ENCODE results near the gene C16orf86.

Gene C16orf86

DNA sequence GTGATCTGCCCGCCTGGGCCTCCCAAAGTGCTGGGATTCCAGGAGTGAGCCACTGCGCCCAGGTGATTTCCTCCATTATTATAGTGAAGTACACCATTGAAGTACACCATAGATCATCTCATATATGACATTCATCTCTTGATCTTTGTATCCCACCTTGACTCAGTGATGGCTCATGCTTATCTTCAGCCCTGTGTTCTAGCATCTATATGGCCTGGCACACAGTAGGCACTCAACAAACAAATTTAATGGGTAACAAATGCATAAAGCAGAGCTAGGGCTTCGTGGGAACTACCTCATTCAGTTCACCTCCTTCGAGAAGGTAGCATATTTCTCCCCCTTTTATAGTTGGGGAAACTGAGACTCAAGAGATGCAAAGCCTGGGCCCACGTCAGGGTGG is 1.0 kb upstream of the C16orf86 start:
- in situ Hi-C loops (cut with MboI; ENCODE audit: low sequenced_read_pairs) = no loop called here

DNA sequence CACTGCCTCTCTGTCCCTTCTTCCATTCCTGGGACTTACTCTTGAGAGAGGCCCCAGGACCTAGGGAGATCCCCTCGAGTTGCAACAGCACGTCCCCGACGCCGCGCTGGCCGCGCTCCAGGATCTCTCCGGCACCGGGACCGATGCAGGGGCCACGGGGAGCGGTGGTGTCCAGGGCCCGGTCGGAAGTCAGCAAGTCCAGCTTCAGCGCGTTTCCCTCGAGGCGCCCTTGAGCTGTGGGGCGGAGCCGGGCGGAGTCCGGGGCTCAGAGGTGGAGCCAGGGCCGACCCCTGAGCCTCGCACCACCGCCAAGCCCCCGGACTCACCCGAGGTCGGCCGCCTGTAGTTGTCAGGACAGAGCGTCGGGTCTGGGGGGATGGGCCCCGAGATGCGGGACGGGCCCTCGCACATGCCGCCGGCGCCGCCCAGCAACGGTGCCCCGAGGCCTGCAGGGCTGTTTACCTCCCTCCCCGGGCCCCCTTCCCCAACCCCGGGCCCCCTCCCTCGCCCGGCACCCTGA is 522 bp upstream of the C16orf86 start:
- in situ Hi-C loops (cut with MboI; ENCODE audit: low sequenced_read_pairs) = no loop called here

DNA sequence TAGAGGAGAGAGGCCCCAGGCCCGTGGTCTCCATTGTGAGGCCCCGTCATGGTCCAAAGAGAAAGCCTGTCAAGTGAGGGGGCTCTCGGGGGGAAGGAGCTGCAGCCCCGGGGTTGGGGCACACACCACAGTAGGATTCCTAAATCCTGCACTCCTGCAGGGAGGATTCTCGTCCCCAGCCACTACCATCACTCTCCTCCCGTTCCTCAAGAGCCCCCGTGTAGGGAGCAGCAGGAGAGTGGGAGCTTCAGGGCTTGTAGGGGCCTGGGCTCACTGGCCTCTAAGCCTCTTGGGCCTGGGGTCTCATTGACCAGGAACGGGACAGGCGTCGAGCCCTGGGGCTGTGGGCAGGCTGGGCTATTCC is 821 bp downstream of the C16orf86 start:
- in situ Hi-C loops (cut with MboI; ENCODE audit: low sequenced_read_pairs) = no loop called here

DNA sequence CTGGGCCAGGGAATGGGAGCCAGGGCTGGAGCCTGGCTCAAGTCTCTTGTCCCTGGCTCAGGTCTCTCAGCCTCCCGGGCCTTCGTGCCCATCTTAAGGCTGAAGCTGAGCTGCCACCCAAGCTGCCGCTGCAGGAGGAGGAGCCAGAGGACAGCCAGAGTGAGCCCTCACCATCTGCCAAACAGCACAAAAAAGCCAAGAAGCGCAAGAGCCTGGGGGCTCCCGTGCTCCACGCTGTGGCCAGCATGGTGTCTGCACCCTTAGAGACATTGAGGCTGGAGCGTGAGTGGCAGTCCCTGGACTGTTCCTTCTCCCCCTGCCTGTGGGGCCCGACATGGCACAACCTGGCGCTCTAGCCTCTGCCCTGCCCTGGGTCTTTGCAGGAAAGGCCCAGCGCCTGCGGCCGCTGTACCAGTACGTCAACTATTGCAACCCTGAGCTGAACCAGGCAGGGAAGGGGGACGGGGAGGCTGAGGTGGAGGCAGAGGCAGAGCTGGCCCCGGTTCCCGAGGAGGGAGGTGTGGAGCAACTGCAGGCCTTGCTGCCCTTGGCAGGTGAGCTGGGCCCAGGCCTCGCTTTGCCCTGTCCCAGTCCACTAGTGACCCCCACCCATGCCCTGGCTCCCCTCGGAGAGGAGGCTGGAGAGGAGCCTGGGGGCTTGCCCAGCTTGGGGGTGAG is 1.3 kb downstream of the C16orf86 start:
- in situ Hi-C loops (cut with MboI; ENCODE audit: low sequenced_read_pairs) = no loop called here

DNA sequence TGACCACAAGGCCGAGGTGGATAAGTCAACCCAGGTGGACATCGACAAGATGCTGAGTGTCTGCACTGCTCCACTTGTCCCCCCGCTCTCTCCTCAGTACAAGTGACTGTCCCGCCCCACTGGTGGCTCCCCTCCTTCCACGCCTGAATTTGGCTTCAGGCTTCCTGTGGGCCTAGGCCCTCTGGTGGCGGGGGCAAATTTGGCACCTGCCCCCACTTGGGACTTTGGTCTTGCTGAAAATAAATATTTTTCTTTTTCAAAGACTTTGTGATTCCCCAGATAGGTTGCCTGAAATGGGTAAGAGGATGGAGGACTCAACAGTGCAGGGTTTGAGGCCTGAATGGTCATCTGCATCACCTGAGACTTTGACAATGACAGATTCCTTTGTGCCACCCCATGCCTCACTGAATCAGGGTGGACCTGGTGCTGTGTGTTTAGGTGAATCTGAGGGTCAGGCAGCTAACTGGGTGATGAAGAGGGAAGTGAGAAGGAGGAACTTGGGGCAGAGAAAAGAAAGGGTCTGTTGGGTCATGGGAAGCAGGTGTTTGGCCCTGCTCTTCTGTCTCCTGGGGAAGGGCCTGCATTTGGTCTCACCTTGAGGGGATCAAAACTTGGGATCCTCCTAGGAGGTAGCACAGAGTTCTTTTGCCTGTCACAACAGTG is 2.0 kb downstream of the C16orf86 start:
- in situ Hi-C loops (cut with MboI; ENCODE audit: low sequenced_read_pairs) = no loop called here

DNA sequence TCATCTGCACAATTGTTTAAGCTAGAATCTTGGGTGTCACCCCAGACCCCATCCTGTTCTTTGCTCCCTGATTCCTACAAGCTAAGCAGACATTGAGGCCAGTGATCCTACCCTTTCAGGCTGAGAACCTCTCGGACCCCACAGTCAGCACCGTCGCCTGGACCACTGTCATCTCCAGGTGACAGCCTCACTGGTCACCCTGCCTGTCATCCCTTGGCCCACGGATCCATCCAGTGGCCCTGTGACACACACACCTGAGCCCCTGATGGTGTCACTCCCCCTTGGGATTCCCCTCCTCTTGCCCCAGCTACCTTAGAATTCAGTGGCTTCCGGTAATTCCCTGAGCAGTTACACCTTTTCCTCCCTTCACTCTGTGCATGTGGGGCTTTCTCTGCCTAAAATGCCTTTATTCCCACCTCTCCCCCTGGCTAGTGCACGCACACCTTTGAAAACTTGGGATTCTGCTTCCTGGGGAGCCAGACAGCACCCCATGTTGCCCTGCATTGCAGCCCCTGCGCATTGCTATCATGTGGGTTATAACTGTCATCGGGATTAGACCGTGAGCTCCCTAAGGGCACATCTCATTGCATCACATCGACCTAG is 3.0 kb downstream of the C16orf86 start:
- in situ Hi-C loops (cut with MboI; ENCODE audit: low sequenced_read_pairs) = no loop called here

DNA sequence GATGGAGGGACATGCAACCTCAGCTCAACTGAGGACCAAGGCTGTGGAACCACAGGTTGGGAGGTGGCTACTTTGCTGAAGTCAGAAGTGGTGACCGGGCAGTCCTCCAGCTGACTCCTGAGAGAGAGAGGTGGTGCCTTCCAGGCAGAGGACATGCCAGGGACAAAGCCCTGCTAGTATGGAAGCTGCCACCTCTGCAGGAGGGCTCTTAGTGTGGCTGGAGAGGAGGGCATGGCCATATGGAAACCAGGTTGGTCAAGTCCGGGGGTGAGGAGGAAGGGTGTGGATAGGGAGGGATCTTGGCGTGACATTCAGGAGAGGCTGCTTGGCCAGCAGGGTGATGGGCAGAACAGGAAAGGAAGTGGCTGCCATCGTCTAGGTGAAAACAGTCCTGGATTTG is 5.7 kb downstream of the C16orf86 start:
- in situ Hi-C loops (cut with MboI; ENCODE audit: low sequenced_read_pairs) = no loop called here

DNA sequence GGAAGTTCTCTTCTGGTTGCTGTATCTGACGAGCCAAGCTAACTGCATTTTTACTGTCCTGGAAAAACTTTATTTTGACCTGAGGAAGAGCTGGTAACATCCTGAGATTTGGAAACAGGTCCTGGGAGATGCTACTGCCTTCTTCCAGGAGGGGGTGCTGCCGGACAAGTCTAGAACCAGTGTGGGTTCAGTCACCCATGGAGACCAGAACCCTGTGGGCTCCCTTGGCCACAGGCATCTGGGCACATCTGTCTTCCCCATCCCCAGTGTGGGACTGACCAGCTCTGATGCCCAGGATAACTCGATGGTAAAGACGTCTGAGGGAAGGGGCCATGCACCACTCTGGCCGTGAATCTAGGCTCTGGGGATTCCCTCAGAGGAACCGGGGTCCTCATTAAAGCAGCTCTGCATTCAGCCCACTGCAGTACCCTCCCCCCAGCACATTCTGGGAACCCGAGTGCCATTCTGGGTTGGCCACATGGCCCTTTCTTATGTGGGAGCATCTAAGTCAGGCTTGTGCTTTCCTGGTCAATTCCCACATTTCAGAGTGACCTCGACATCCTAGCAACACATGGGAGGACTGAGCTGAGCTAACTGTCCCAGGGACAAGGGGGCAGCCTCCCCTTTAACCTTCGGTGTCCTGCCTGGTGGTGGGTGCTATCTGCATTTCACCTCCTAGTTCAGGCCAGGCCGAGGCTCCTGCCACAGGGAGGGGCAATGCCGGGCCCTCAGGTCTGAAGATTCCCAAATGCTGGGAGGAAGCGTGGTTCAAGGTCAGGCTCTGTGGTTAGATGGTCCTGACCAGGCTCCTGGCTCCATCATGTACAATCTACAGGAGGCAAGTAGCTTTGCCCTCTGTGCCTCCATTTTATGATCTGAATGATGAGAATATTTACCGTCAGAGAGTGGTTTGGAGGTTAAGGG is 6.4 kb downstream of the C16orf86 start:
- in situ Hi-C loops (cut with MboI; ENCODE audit: low sequenced_read_pairs) = no loop called here

DNA sequence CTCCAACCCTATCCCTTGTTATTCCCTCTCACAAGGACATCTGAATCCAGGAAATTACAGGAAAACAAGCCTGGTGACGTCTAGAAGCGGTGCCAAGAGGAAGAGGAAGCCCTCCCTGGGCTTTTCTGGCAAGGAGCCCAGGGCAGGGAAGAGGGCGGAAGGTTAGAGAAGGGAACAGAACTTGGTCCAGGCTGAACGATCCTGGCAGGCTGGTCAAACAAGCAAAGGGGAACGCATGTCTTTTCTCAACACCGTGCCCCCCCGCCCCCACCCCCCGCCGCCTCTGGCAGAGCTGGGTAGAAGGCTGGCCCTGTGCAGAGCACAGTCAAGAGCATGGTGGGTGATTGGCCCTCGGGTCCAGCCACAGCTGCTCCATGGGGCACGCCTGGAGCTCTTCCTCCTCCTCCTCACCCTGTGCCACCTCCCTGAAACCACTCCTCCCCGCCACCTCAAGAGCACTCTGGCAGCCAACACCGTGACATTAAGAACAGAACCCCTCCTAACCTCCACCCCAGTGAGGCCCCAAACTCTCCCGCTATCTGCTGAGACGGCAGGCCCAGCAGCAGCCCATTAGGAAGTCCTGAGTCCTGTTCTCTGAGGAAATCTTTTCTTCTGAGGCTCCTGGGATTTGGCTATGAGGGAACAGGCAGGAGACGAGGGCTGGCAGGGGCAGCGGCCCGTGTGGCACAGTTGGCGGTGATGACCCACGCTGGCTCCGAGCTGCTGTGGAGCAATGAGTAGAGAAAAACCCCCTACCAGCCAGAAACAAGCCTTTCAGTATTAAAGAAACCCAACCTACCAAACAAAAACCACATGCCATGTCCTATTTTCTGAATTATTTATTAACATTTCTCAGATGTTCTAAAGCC is 7.3 kb downstream of the C16orf86 start:
- in situ Hi-C loops (cut with MboI; ENCODE audit: low sequenced_read_pairs) = no loop called here

DNA sequence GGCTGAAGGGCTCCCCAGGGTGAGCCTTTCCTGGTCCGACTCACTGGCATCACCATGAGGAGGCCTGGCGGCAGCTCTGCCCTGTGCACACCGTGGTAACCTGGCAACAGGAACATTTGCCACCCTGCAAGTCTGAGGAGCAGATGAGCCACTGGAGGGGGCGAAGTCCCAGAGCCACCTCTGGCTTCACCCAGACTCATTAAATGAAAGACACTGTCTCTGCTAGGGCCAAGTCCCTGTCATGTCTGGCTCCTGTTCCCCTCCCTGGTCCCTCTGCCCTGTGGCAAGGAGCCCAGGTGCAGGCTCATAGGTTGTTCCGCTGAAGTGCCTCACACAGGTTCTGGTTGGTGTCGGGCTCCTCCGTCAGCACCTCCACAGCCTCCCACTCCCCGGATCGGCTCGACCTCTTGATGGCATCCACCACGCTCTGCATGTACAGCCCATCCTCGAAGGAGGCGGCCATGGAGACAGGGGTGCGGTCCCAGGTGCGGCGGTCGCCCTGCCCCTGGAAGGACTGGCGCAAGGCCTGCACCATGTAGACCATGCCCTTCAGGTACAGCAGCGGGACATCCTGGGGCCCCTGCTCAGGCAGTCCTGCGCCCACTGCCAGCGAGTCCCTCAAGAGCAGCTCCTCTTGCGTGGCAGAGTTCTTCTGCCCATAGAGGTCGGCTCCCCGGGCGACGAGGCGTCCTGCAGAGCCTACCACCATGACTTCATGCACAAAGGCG is 8.4 kb downstream of the C16orf86 start:
- in situ Hi-C loops (cut with MboI; ENCODE audit: low sequenced_read_pairs) = no loop called here

DNA sequence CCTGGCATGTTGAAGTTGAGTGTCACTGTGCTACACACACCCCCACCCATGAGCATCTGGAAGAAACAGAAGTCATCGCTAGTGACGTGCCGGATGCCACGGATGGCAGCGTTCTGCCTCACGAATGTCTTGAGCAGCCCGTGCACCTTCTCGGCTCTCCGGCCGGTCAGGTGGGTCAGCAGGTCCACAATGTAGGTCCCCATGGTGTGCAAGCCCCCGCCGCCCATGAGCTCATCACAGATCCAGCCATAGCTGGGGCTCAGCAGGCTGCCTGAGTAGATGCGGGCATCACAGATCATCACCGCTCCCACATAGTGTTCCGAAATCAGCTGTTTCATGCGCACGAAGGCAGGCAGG is 8.9 kb downstream of the C16orf86 start:
- in situ Hi-C loops (cut with MboI; ENCODE audit: low sequenced_read_pairs) = no loop called here

DNA sequence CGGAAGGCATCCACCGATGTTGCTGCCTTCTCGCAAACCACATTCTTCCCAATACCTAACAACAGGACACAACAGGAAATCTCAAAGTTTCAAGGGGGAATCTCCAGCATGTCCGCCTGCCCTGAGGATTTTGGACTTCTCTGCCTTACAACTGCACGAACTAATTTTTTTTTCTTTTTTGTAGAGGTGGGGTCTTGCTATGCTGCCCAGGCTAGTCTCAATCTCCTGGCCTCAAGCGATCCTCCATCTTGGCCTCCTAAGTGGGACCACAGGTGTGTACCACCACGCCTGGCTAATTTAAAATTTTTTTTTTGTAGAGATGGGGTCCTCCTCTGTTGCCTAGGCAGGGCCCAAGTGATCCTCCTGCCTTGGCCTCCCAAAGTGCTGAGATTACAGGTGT is 9.4 kb downstream of the C16orf86 start:
- in situ Hi-C loops (cut with MboI; ENCODE audit: low sequenced_read_pairs) = no loop called here

DNA sequence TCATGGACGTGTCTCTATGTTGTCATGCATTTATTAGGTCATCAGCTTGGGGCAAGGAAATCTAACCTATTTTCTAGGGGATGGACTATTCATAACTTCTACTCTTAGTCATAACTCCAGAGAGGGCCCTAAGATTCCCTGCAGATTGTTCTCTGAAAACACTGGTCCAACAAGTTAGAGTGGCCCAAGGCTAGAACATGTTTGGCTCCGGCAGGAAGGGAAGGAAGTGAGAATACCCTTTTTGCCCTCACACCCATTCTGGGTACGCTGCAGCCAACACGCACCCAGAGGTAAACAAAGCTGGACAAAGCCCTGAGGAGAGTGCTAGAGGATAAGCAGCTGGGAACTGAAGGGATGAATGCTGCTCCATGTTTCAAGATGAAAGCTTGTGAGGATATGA is 9.9 kb downstream of the C16orf86 start:
- in situ Hi-C loops (cut with MboI; ENCODE audit: low sequenced_read_pairs) = no loop called here

DNA sequence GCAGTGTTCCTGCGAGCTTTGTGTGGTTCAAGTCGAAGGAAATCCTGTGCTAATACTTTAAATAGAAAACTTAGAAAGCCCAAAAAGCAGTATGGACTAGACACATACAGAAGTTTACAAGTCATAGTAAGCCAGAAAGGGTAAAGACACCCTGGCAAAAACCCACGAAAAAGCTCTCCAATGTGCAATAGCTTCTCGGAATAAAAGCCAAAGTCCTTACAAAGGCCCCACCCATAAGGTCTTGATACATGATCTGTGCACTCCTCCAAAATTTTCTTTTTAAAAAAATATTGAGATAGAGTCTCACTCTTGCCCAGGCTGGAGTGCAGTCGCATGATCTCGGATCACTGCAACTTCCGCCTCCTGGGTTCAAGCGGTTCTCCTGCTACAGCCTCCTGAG is 10.3 kb downstream of the C16orf86 start:
- in situ Hi-C loops (cut with MboI; ENCODE audit: low sequenced_read_pairs) = no loop called here

DNA sequence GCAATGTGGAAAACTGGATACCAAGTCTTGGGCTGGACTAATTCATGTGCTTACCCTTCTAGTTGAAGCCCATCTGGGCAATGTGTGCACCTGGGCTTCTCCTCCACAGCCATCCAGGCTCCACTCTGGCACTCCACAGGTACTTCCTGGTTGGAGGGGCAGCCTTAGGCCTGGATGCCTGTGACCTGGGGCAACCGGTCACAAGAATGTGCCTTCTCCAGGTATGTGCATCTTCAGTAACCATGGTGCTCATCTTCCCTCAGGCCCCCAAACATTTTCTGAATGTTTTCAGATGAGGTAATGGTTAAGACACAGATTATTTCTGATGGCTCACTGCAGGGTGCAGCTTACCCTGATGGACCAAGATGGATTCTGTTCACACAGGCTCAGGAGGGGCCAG is 11.1 kb downstream of the C16orf86 start:
- in situ Hi-C loops (cut with MboI; ENCODE audit: low sequenced_read_pairs) = no loop called here

DNA sequence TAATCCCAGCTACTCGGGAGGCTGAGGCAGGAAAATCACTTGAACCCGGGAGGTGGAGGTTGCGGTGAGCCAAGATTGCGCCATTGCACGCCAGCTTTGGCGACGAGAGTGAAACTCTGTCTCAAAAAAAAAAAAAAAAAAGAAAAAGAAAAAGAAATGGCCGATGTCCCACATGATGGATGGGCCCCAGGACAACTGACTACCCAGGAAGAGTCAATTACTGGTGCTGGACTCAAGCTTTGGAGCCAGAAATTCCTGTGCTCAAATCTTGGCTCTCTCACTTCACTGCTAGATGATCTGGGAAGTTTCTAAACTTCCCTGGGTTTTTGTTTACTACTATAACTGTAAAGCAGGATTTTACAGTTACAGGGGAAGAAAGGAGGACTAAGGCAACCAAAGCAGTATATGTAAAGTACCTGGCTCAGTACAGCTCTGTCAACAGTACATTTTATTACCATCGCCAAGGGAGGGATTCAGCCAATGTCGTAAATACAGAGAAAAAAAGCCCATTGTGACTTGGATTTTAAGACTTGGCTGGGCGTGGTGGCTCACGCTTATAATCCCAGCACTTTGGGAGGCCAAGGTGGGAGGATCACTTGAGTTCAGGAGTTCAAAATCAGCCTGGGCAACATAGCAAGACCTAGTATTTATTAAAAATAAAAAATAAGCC is 11.9 kb downstream of the C16orf86 start:
- in situ Hi-C loops (cut with MboI; ENCODE audit: low sequenced_read_pairs) = no loop called here

DNA sequence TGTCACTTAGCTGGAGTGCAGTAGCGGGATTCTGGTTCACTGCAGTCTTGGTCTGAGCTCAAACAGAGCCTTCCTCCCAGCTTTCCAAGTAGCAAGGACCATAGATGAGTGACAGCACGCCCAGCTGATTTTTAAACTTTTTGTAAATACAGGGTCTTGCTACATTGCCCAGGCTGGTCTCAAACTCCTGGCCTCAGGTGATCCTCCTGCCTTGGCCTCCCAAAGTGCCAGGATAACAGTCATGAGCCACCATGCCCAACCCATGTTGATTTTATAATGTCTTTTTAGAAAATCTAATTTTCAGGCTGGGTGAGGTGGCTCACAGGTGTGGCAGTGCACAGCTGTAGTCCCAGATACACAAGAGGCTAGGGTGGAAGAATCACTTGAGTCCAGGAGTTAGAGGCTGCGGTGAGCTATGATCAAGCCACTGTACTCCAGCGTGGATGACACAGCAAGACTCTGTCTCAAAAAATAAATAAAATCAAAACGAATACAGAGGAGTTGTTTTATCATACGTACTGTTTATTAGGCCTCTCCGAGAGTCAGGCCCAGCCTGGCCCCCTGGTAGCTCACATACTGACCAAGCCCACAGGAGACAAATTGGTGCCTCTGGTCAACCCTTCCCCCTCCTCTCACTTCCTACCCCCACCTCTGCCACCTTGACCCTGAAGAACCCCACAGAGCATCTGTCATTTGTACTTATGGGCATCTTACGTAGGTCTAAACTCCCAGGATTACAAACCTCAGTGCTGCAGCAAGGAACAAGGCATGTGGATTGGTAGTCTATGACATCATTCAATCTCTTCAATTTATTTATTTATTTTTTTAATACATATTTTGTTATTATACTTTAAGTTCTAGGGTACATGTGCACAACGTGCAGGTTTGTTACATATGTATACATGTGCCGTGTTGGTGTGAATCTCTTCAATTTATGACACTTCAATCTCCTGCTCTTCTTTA is 13.6 kb downstream of the C16orf86 start:
- in situ Hi-C loops (cut with MboI; ENCODE audit: low sequenced_read_pairs) = no loop called here

DNA sequence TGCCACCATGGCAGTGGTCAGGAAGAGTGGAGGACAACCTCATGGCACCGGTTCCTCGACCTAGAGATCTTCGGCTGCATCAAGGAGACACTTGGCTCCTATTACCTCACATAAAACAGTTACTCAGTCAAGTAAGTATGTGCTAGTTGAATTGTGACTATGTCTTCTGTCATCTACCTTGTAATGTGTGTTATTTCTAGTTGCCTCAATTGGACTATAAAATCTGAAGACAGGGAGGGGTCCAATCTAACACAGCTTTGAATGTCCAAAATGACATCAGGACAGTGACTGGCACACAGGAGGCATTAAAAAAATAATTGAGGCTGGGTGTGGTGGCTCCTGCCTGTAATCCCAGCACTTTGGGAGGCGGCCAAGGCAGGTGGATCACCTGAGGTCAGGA is 17.2 kb downstream of the C16orf86 start:
- in situ Hi-C loops (cut with MboI; ENCODE audit: low sequenced_read_pairs) = no loop called here
